C4-2B (cell line): Measurements from ENCODE around the gene TCAF1.
"Not testable (repeated sequence)": the region's sequence is repeated elsewhere in the genome, so short reads cannot be mapped to it uniquely, and the experiment has no call there.

Source experiments
- H3K27ac ChIP-seq: fragments of 450-650 bp; 2 replicates; pipeline ENCODE4 v1.5.1; 2017
- CTCF ChIP-seq: fragments of 450-650 bp; conservative IDR thresholded peaks from 2 replicates; pipeline ENCODE4 v1.5.1; 2017; ENCODE audit warnings: mild to moderate bottlenecking
- ZFX ChIP-seq: fragments of 450-650 bp; IDR thresholded peaks from 2 replicates; pipeline ENCODE4 v1.6.1; 2017

Gene TCAF1

GRCh38 chr7:143877098-143877497, 24.9 kb downstream of the TCAF1 start:
- no peak for TF ChIP-seq ZFX
- TF ChIP-seq CTCF = no peak
- H3K27ac ChIP-seq = no peak overlapping the region

GRCh38 chr7:143876218-143876617, 25.8 kb downstream of the TCAF1 start:
- TF ChIP-seq CTCF (no peak), ZFX (no peak)
- H3K27ac ChIP-seq = no peak overlapping the region

- H3K27ac ChIP-seq = not testable (repeated sequence)
Observed at GRCh38 chr7:143873242-143873641, 28.7 kb downstream of the TCAF1 start.

GRCh38 chr7:143871534-143871933, 30.4 kb downstream of the TCAF1 start:
- not testable (repeated sequence) for H3K27ac ChIP-seq

- H3K27ac ChIP-seq = not testable (repeated sequence)
Observed at GRCh38 chr7:143857994-143858393, 44.0 kb downstream of the TCAF1 start.

GRCh38 chr7:143855443-143855842, 46.5 kb downstream of the TCAF1 start:
- H3K27ac ChIP-seq = not testable (repeated sequence)

GRCh38 chr7:143850682-143851081, 51.3 kb downstream of the TCAF1 start:
- H3K27ac ChIP-seq = no peak overlapping the region
- TF ChIP-seq ZFX (no peak), CTCF (no peak)

GRCh38 chr7:143849785-143850479, 52.0 kb downstream of the TCAF1 start:
- TF ChIP-seq CTCF = no peak
- TF ChIP-seq ZFX = no peak

GRCh38 chr7:143848192-143848591, 53.8 kb downstream of the TCAF1 start:
- no peak overlapping the region for H3K27ac ChIP-seq
- TF ChIP-seq ZFX = no peak
- no peak for TF ChIP-seq CTCF

More at GRCh38 chr7:143849785-143850479, 52.0 kb downstream of the TCAF1 start:
- no peak overlapping the region for H3K27ac ChIP-seq

GRCh38 chr7:143846692-143847091, 55.3 kb downstream of the TCAF1 start:
- H3K27ac ChIP-seq = no peak overlapping the region
- TF ChIP-seq CTCF (no peak), ZFX (no peak)
